ENCODE data around the gene TGM2. TPM values are rescaled to one million over a fixed set of nuclear protein-coding genes. Genes with fewer than 3 reads are reported as not detected.

TGM2 gene
- total and polyA plus RNA-seq, 2 experiments from 2014 or later = 119 to 275 TPM

GRCh38 chr20:38130687-38131587 is 34.1 kb downstream of the TGM2 start:
- no peaks in the 10 kb centered on the region for H3K9me3 ChIP-seq (ENCODE audit: low read depth)
- H3K27me3 ChIP-seq = no peaks in the 10 kb centered on the region
- DNase-seq (ENCODE audit: low read depth in 1 of 2, low spot score in 1 of 2) = no peak
- no peak for TF ChIP-seq CTCF (IDR thresholded peaks at IDR 0.05; ENCODE audit: low read depth, low read length)
- peaks cover 9% of the 10 kb centered on the region for H3K36me3 ChIP-seq
- H3K4me1 ChIP-seq (ENCODE audit: low read depth) = peaks cover 18% of the 10 kb centered on the region
- no peak overlapping the region for H3K4me3 ChIP-seq
- H3K27ac ChIP-seq = no peak overlapping the region

- no peak for TF ChIP-seq CTCF (IDR thresholded peaks at IDR 0.05; ENCODE audit: low read depth, low read length)
- Histone ChIP-seq H3K4me3 (no peak overlapping the region), H3K27me3 (no peaks in the 10 kb centered on the region), H3K36me3 (peaks cover 9% of the 10 kb centered on the region), H3K27ac (no peak overlapping the region), H3K9me3 (ENCODE audit: low read depth) (no peaks in the 10 kb centered on the region), H3K4me1 (ENCODE audit: low read depth) (peaks cover 18% of the 10 kb centered on the region)
- no peak for DNase-seq (ENCODE audit: low read depth in 1 of 2, low spot score in 1 of 2)
These were observed 35.0 kb downstream of the TGM2 start for GRCh38 chr20:38129893-38130609.

DNA sequence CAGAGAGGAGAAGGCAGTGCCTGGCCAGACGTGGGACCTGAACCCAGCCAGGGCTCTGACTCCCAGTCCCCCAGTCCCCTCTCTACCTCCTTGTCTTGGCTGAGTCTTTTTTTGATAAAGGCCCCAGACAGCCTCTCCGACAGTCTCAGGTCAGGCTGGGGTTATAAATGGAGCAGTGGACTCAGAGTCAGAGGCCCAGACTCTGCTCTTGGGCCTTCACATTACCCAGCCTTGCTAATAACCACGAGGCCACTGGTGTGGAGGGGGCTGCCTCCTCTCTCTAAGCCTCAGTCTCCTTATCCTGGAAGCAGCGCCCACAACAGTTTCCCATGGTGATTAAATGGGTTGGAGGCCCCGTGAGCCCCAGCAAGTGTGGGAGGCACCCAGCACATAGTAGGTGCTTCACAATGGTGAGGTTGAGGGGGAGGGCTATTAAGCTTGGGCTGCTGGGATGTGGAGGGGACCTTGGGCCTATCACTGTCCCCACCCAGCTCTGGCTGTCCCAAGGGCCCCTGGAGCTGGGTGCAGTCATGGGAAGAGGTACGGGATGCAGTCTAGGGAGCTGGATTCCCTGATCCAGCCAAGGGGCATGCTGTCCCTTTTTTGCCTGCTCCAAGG is 35.7 kb downstream of the TGM2 start:
- DNase-seq (ENCODE audit: low read depth in 1 of 2, low spot score in 1 of 2) = no peak
- no peak overlapping the region for H3K4me3 ChIP-seq
- peaks cover 12% of the 10 kb centered on the region for H3K4me1 ChIP-seq (ENCODE audit: low read depth)
- H3K27ac ChIP-seq = peak overlapping the region; percentile 69
- TF ChIP-seq CTCF (IDR thresholded peaks at IDR 0.05; ENCODE audit: low read depth, low read length) = no peak
- H3K36me3 ChIP-seq = peaks cover 9% of the 10 kb centered on the region
- no peaks in the 10 kb centered on the region for H3K9me3 ChIP-seq (ENCODE audit: low read depth)
- no peaks in the 10 kb centered on the region for H3K27me3 ChIP-seq

DNA sequence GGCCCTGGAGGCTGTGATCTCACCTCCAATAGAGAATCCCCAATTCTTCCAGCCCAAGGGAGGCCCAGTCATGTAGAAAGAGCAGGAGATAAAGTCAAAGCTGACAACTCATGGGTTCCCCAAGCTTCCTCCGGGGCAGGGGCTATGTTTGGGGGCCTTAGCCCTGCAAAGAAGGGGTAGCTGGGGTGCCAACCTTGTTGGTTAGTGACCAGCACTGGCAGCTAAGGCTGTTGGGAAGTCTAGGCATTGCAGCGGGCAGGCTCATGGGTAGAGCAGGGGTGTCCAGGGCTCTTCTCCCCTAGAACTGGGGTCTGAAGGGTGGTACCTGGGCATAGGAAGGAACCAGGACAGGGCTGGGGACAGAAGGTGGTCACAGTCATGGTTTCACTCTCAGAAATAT is 36.4 kb downstream of the TGM2 start:
- no peaks in the 10 kb centered on the region for H3K9me3 ChIP-seq (ENCODE audit: low read depth)
- H3K4me1 ChIP-seq (ENCODE audit: low read depth) = peaks cover 12% of the 10 kb centered on the region
- H3K27me3 ChIP-seq = no peaks in the 10 kb centered on the region
- no peak overlapping the region for H3K4me3 ChIP-seq
- TF ChIP-seq CTCF (IDR thresholded peaks at IDR 0.05; ENCODE audit: low read depth, low read length) = no peak
- no peak for DNase-seq (ENCODE audit: low read depth in 1 of 2, low spot score in 1 of 2)
- peaks cover 9% of the 10 kb centered on the region for H3K36me3 ChIP-seq
- H3K27ac ChIP-seq = peak overlapping the region; percentile 69

- Histone ChIP-seq H3K9me3 (ENCODE audit: low read depth) (no peaks in the 10 kb centered on the region), H3K36me3 (peaks cover 9% of the 10 kb centered on the region), H3K4me1 (ENCODE audit: low read depth) (peaks cover 16% of the 10 kb centered on the region), H3K27me3 (no peaks in the 10 kb centered on the region), H3K27ac (peak overlapping the region; percentile 69), H3K4me3 (no peak overlapping the region)
- no peak for DNase-seq (ENCODE audit: low read depth in 1 of 2, low spot score in 1 of 2)
- no peak for TF ChIP-seq CTCF (IDR thresholded peaks at IDR 0.05; ENCODE audit: low read depth, low read length)
These were observed 37.0 kb downstream of the TGM2 start for GRCh38 chr20:38127920-38128528.

All from cardiac muscle cell (in vitro differentiated cells and primary cell).